IMR-90 (cell line): ENCODE measurements around the gene APOL5. TPM values are rescaled to one million over a fixed set of nuclear protein-coding genes. Genes with fewer than 3 reads are reported as not detected.

ENCODE experiments used
- ATAC-seq: fragments of 200-7000 bp; cut with Tn5 transposase; 2 replicates; pipeline ENCODE4 v1.9.1; 2020; ENCODE audit warnings: low read depth, mild to moderate bottlenecking, moderate library complexity
- BruUV-seq: library from RNA; stranded (reverse); fragments of 400-500 nt; replicated peaks from 2 replicates; lab custom pipeline; 2021; lab: Mats Ljungman, UMichigan
- CTCF ChIA-PET: fragments of 300-600 bp; formaldehyde crosslinking; extraction: SDS; loops from one replicate; lab custom pipeline; 2021; ENCODE audit warnings: antibody characterized with exemption; lab: Yijun Ruan, JAX
- POLR2A ChIA-PET: fragments of 300-600 bp; sonication (Branson Sonifier 250); formaldehyde crosslinking; loops from one replicate; lab custom pipeline; 2022; ENCODE audit warnings: antibody characterized with exemption; ENCODE audit not compliant: unreplicated experiment; lab: Charles Lee
- DNase-seq: peaks from one replicate; pipeline ENCODE4 v3.0.0; 2013
- H2AFZ ChIP-seq: replicated peaks from 2 replicates; pipeline ENCODE3; 2013; ENCODE audit warnings: low read length, mild to moderate bottlenecking; ENCODE audit not compliant: poor library complexity
- H2AK5ac ChIP-seq: 2 replicates; pipeline ENCODE4 v1.6.1; 2013; ENCODE audit warnings: low read depth, low read length, inconsistent platforms
- H2AK9ac ChIP-seq: replicated peaks from 2 replicates; pipeline ENCODE3; 2013; ENCODE audit warnings: mild to moderate bottlenecking, low read depth, low read length, moderate library complexity; ENCODE audit not compliant: poor library complexity
- H2BK120ac ChIP-seq: 2 replicates; pipeline ENCODE4 v1.6.1; 2013; ENCODE audit warnings: low read depth, low read length, inconsistent platforms
- H2BK15ac ChIP-seq: 3 replicates; pipeline ENCODE4 v1.6.1; 2013; ENCODE audit warnings: low read depth, low read length, inconsistent platforms
- H2BK20ac ChIP-seq: 2 replicates; pipeline ENCODE4 v1.6.1; 2013; ENCODE audit warnings: low read depth, mild to moderate bottlenecking, inconsistent platforms, low read length, moderate library complexity
- H2BK5ac ChIP-seq: 2 replicates; pipeline ENCODE4 v1.6.1; 2013; ENCODE audit warnings: mild to moderate bottlenecking, low read depth, low read length, inconsistent platforms; ENCODE audit not compliant: poor library complexity, severe bottlenecking
- H3K14ac ChIP-seq: replicated peaks from 2 replicates; pipeline ENCODE4 v1.6.1; 2013; ENCODE audit warnings: low read depth, low read length, inconsistent platforms
- H3K18ac ChIP-seq: 2 replicates; pipeline ENCODE4 v1.6.1; 2013; ENCODE audit warnings: low read depth, low read length, control low read depth
- H3K23ac ChIP-seq: 2 replicates; pipeline ENCODE4 v1.6.1; 2013; ENCODE audit warnings: low read depth, low read length, inconsistent platforms
- H3K27ac ChIP-seq: 2 replicates; pipeline ENCODE4 v1.5.1; 2013; ENCODE audit warnings: mild to moderate bottlenecking, control low read depth, low read length; ENCODE audit not compliant: insufficient read depth
- H3K27me3 ChIP-seq: 2 replicates; pipeline ENCODE4 v1.6.1; 2013; ENCODE audit warnings: low read length; ENCODE audit not compliant: control insufficient read depth, insufficient read depth
- H3K36me3 ChIP-seq: 2 replicates; pipeline ENCODE4 v1.6.1; 2013; ENCODE audit warnings: low read length, mixed read lengths; ENCODE audit not compliant: control insufficient read depth, insufficient read depth
- H3K4ac ChIP-seq: 2 replicates; pipeline ENCODE4 v1.6.1; 2013; ENCODE audit warnings: low read depth, low read length, inconsistent platforms
- H3K4me1 ChIP-seq: 2 replicates; pipeline ENCODE4 v1.6.1; 2013; ENCODE audit warnings: low read length, mixed read lengths; ENCODE audit not compliant: control insufficient read depth, insufficient read depth
- H3K4me2 ChIP-seq: 2 replicates; pipeline ENCODE4 v1.6.1; 2013; ENCODE audit warnings: low read depth, mild to moderate bottlenecking, control low read depth, low read length, moderate library complexity
- H3K4me3 ChIP-seq: 2 replicates; pipeline ENCODE4 v1.5.1; 2013; ENCODE audit warnings: low read depth, mild to moderate bottlenecking, control low read depth, low read length, moderate library complexity; ENCODE audit not compliant: insufficient read depth
- H3K56ac ChIP-seq: 2 replicates; pipeline ENCODE4 v1.6.1; 2013; ENCODE audit warnings: low read length, inconsistent platforms; ENCODE audit not compliant: insufficient read depth; ENCODE audit errors: extremely low read depth
- H3K79me1 ChIP-seq, 2 experiments: 2 replicates each; pipeline ENCODE4 v1.6.1; 2013; ENCODE audit warnings: low read length in 2 of 2, inconsistent platforms in 1 of 2, low read depth in 1 of 2
- H3K9ac ChIP-seq: 2 replicates; pipeline ENCODE4 v1.6.1; 2013; ENCODE audit warnings: low read depth, low read length, control low read depth
- H3K9me1 ChIP-seq: 2 replicates; pipeline ENCODE4 v1.6.1; 2013; ENCODE audit warnings: low read length, inconsistent platforms; ENCODE audit not compliant: insufficient read depth
- H3K9me3 ChIP-seq: 2 replicates; pipeline ENCODE4 v1.6.1; 2013; ENCODE audit warnings: low read length; ENCODE audit not compliant: control insufficient read depth, insufficient read depth
- H4K20me1 ChIP-seq: 2 replicates; pipeline ENCODE4 v1.6.1; 2013; ENCODE audit warnings: low read length, inconsistent platforms; ENCODE audit not compliant: insufficient read depth
- H4K5ac ChIP-seq: 2 replicates; pipeline ENCODE4 v1.6.1; 2013; ENCODE audit warnings: mild to moderate bottlenecking, low read depth, low read length, control low read depth
- H4K8ac ChIP-seq, 2 experiments: 2 replicates each; pipeline ENCODE4 v1.6.1; 2013; ENCODE audit warnings: low read depth in 2 of 2, low read length in 2 of 2, control low read depth in 1 of 2, inconsistent platforms in 1 of 2
- H4K91ac ChIP-seq: 2 replicates; pipeline ENCODE4 v1.6.1; 2013; ENCODE audit warnings: low read depth, low read length, inconsistent platforms; ENCODE audit not compliant: insufficient read depth
- BHLHE40 ChIP-seq: fragments of 150-350 bp; IDR thresholded peaks from 2 replicates; pipeline ENCODE4 v1.6.1; 2016; ENCODE audit warnings: mild to moderate bottlenecking, low read depth, low read length
- CHD1 ChIP-seq: IDR thresholded peaks from 2 replicates; pipeline ENCODE4 v1.6.1; 2012; ENCODE audit warnings: low read depth, low read length, improper control_type of control experiment
- FOS ChIP-seq: fragments of 150-350 bp; IDR thresholded peaks from 2 replicates; pipeline ENCODE4 v1.6.1; 2016; ENCODE audit warnings: low read depth, low read length
- MAFK ChIP-seq: IDR thresholded peaks from 2 replicates; pipeline ENCODE4 v1.6.1; 2012; ENCODE audit warnings: low read depth, low read length, improper control_type of control experiment
- MXI1 ChIP-seq: IDR thresholded peaks from 2 replicates; pipeline ENCODE4 v1.6.1; 2012; ENCODE audit warnings: low read depth, mild to moderate bottlenecking, low read length, moderate library complexity, borderline replicate concordance
- NFE2L2 ChIP-seq: fragments of 150-350 bp; IDR thresholded peaks from 2 replicates; pipeline ENCODE4 v1.6.1; 2016; ENCODE audit warnings: low read depth, mild to moderate bottlenecking, low read length
- RAD21 ChIP-seq: IDR thresholded peaks from 2 replicates; pipeline ENCODE4 v1.6.1; 2012; ENCODE audit warnings: low read length, improper control_type of control experiment
- RFX5 ChIP-seq: IDR thresholded peaks from 2 replicates; pipeline ENCODE4 v1.8.0; 2012; ENCODE audit warnings: low read depth, mild to moderate bottlenecking, low read length, moderate library complexity
- SMC3 ChIP-seq: fragments of 150-350 bp; IDR thresholded peaks from 2 replicates; pipeline ENCODE4 v1.6.1; 2016; ENCODE audit warnings: low read depth, mild to moderate bottlenecking, antibody characterized with exemption, low read length, moderate library complexity
- WGBS, 2 experiments: methylation state at CpG; one replicate each; pipeline versions ENCODE4 v1.1.5 to v1.1.7; 2013; ENCODE audit warnings: missing lambda C conversion rate in 2 of 2; ENCODE audit not compliant: insufficient read length in 1 of 2; ENCODE audit errors: extremely low coverage in 2 of 2; 5-methylcytosine and 5-hydroxymethylcytosine counted together
- dilution Hi-C: fragments of 300-500 bp; cut with HindIII; formaldehyde crosslinking; loops from one replicate; pipeline ENCODE4 v1.14.3; 2018; ENCODE audit warnings: low sequenced_read_pairs; ENCODE audit not compliant: unreplicated experiment
- in situ Hi-C: fragments of 300-500 bp; cut with MboI; formaldehyde crosslinking; loops from 3 replicates; pipeline ENCODE4 v1.14.3; 2019; ENCODE audit warnings: low sequenced_read_pairs, inconsistent platforms, mixed read lengths
- intact Hi-C: fragments of 100-400 bp; cut with micrococcal nuclease; formaldehyde crosslinking; loops from 2 replicates; pipeline ENCODE4 v1.10.0; 2022
- polyA plus RNA-seq, 3 experiments: library from polyadenylated mRNA; depleted of rRNA; stranded (reverse); fragments of >200 nt; gene quantifications; 2 replicates each; pipeline ENCODE4 v1.2.3, GENCODE V29; 2012; ENCODE audit warnings: low replicate concordance in 1 of 3
- total RNA-seq: library from RNA; depleted of rRNA; stranded (reverse); fragments of >200 nt; gene quantifications from 2 replicates; pipeline ENCODE4 v1.2.3, GENCODE V29; 2012
- TF ChIP-seq, protein P1 (sequence below): fragments of 150-350 bp; IDR thresholded peaks from 2 replicates; pipeline ENCODE4 v1.6.1; 2016; ENCODE audit warnings: low read depth, mild to moderate bottlenecking, low read length, moderate library complexity, borderline replicate concordance
- TF ChIP-seq, protein P2 (sequence below): conservative IDR thresholded peaks from 2 replicates; pipeline ENCODE4 v1.5.1; 2012; ENCODE audit warnings: mild to moderate bottlenecking, low read depth, low read length, improper control_type of control experiment

The APOL5 gene
- total and polyA plus RNA-seq, 2 of the 4 experiments (the other 2 are of a cell fraction): 0.15 to 0.18 TPM

DNA sequence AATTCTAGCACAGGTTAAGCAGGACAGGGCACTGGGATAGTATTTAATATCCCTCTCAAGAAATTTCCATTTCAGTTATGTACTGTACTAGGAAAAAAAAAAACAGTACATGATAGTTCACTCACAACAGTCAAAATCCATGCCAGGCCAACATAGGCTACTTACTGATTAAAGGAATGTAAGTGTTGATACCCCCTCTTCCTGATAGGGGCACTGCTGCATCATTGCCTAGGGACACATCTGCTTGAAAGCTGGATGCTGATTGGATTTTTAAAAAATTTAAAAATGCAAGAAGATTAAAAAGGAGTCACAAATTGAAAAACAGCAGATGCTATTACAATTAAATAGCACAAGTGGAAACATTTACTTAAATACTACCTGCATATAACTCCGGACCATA, 43.4 kb downstream of the APOL5 start:
- POLR2A ChIA-PET: no interaction called here
- H4K8ac ChIP-seq: no peak overlapping the region
- BruUV-seq: no TSS peak
- H3K56ac ChIP-seq: no peak overlapping the region
- no peak overlapping the region for H2BK15ac ChIP-seq
- no peak overlapping the region for H2AFZ ChIP-seq
- no peak overlapping the region for H4K5ac ChIP-seq
- no CpG with 5 or more reads among the region's 1 CpG for WGBS, 2 experiments
- H3K4ac ChIP-seq: no peak overlapping the region
- no peaks in the 10 kb centered on the region for H3K27me3 ChIP-seq
- H3K4me2 ChIP-seq: no peak overlapping the region
- ATAC-seq (peak; percentile 32; the same call in 1 of the 2 replicates), DNase-seq (peak; percentile 24)
- peaks cover 22% of the 10 kb centered on the region for H3K36me3 ChIP-seq
- 0 out of 2 replicates have a peak, but pooled peaks cover 2% of the 10 kb centered on the region for H3K9me1 ChIP-seq
- no peak overlapping the region for H2BK20ac ChIP-seq
- dilution Hi-C loops (no loop called here), intact Hi-C loops (loop anchor here (5.0 kb wide), 1 partner anchor 361 kb away; no protein-coding TSS in a partner anchor), in situ Hi-C loops (no loop called here)
- no peak overlapping the region for H3K9ac ChIP-seq
- no peaks in the 10 kb centered on the region for H4K20me1 ChIP-seq
- no peaks in the 10 kb centered on the region for H3K4me1 ChIP-seq
- H2BK5ac ChIP-seq: no peak overlapping the region
- no peaks in the 10 kb centered on the region for H3K9me3 ChIP-seq
- peaks cover 1 to 34% of the 10 kb centered on the region in 2 experiments for H3K79me1 ChIP-seq
- no peak overlapping the region for H2BK120ac ChIP-seq
- TF ChIP-seq, protein P1, sequence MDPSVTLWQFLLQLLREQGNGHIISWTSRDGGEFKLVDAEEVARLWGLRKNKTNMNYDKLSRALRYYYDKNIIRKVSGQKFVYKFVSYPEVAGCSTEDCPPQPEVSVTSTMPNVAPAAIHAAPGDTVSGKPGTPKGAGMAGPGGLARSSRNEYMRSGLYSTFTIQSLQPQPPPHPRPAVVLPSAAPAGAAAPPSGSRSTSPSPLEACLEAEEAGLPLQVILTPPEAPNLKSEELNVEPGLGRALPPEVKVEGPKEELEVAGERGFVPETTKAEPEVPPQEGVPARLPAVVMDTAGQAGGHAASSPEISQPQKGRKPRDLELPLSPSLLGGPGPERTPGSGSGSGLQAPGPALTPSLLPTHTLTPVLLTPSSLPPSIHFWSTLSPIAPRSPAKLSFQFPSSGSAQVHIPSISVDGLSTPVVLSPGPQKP: no peak
- TF ChIP-seq RAD21 (peak; percentile 40), CHD1 (no peak), FOS (no peak), SMC3 (peak; percentile 24; the same call in 1 of the 2 replicates), MXI1 (no peak), MAFK (no peak), BHLHE40 (no peak), RFX5 (no peak), NFE2L2 (no peak)
- TF ChIP-seq, protein P2, sequence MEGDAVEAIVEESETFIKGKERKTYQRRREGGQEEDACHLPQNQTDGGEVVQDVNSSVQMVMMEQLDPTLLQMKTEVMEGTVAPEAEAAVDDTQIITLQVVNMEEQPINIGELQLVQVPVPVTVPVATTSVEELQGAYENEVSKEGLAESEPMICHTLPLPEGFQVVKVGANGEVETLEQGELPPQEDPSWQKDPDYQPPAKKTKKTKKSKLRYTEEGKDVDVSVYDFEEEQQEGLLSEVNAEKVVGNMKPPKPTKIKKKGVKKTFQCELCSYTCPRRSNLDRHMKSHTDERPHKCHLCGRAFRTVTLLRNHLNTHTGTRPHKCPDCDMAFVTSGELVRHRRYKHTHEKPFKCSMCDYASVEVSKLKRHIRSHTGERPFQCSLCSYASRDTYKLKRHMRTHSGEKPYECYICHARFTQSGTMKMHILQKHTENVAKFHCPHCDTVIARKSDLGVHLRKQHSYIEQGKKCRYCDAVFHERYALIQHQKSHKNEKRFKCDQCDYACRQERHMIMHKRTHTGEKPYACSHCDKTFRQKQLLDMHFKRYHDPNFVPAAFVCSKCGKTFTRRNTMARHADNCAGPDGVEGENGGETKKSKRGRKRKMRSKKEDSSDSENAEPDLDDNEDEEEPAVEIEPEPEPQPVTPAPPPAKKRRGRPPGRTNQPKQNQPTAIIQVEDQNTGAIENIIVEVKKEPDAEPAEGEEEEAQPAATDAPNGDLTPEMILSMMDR: peak; percentile 30; the same call in 1 of the 2 replicates
- H3K4me3 ChIP-seq: no peak overlapping the region
- H3K27ac ChIP-seq: no peak overlapping the region
- no peak overlapping the region for H2AK9ac ChIP-seq
- CTCF ChIA-PET: interaction anchor here (0.7 to 1.2 kb wide), 2 partner anchors 14 to 22 kb away, joined by 3 to 4 read pairs; no protein-coding TSS in a partner anchor
- no peak overlapping the region for H4K91ac ChIP-seq
- H3K18ac ChIP-seq: no peak overlapping the region
- H3K14ac ChIP-seq: no peak overlapping the region
- H2AK5ac ChIP-seq: no peak overlapping the region
- no peak overlapping the region for H3K23ac ChIP-seq
